Neuronal stem cell (in vitro differentiated cells): ENCODE measurements around the gene SFT2D1.
"Not testable (repeated sequence)": the region's sequence is repeated elsewhere in the genome, so short reads cannot be mapped to it uniquely, and the experiment has no call there.

Experiments used
- DNase-seq: peaks from one replicate; pipeline ENCODE4 v3.0.0-alpha.2; 2013; ENCODE audit warnings: low spot score
- H2AFZ ChIP-seq: one replicate; pipeline ENCODE4 v1.6.1; 2013; ENCODE audit warnings: mild to moderate bottlenecking, low read length, inconsistent platforms
- H2AK5ac ChIP-seq: 2 replicates; pipeline ENCODE4 v1.6.1; 2013; ENCODE audit warnings: low read depth, mild to moderate bottlenecking, inconsistent platforms, low read length, moderate library complexity, mixed read lengths
- H2BK120ac ChIP-seq: 2 replicates; pipeline ENCODE4 v1.6.1; 2013; ENCODE audit warnings: low read depth, mild to moderate bottlenecking, inconsistent platforms, low read length, moderate library complexity, mixed read lengths
- H2BK12ac ChIP-seq: one replicate; pipeline ENCODE4 v1.6.1; 2013; ENCODE audit warnings: low read length, inconsistent platforms
- H2BK15ac ChIP-seq: 2 replicates; pipeline ENCODE4 v1.6.1; 2013; ENCODE audit warnings: mild to moderate bottlenecking, low read length, inconsistent platforms, mixed read lengths
- H2BK5ac ChIP-seq: one replicate; pipeline ENCODE4 v1.6.1; 2013; ENCODE audit warnings: inconsistent platforms, mild to moderate bottlenecking, low read length, moderate library complexity
- H3K14ac ChIP-seq: one replicate; pipeline ENCODE4 v1.6.1; 2013; ENCODE audit warnings: low read length, inconsistent platforms
- H3K18ac ChIP-seq: 2 replicates; pipeline ENCODE4 v1.6.1; 2013; ENCODE audit warnings: low read length, inconsistent platforms
- H3K23ac ChIP-seq: 2 replicates; pipeline ENCODE4 v1.6.1; 2013; ENCODE audit warnings: low read depth, mild to moderate bottlenecking, mixed read lengths, low read length, inconsistent platforms; ENCODE audit not compliant: poor library complexity
- H3K27ac ChIP-seq: replicated peaks from 3 replicates; pipeline ENCODE4 v1.5.1; 2013; ENCODE audit warnings: low read length, inconsistent platforms
- H3K27me3 ChIP-seq, 3 experiments: 2 replicates each; pipeline ENCODE4 v1.6.1; 2013; ENCODE audit warnings: low read length in 3 of 3, mild to moderate bottlenecking in 2 of 3, inconsistent platforms in 1 of 3, low read depth in 1 of 3, mixed read lengths in 1 of 3, moderate library complexity in 1 of 3; ENCODE audit not compliant: control insufficient read depth in 3 of 3, insufficient read depth in 3 of 3
- H3K36me3 ChIP-seq, 2 donors: replicated peaks in 1 of 2; 2 replicates each; pipeline ENCODE4 v1.6.1; 2013; ENCODE audit warnings: low read length in 2 of 2; ENCODE audit not compliant: control insufficient read depth in 2 of 2, insufficient read depth in 2 of 2
- H3K4ac ChIP-seq: 2 replicates; pipeline ENCODE4 v1.6.1; 2013; ENCODE audit warnings: inconsistent platforms, mild to moderate bottlenecking, low read length, moderate library complexity
- H3K4me1 ChIP-seq, 2 donors: 1 replicate in 1 of 2; 2 replicates in 1 of 2; pipeline ENCODE4 v1.6.1; 2013; ENCODE audit warnings: low read length in 2 of 2, low read depth in 1 of 2; ENCODE audit not compliant: control insufficient read depth in 2 of 2, insufficient read depth in 1 of 2
- H3K4me2 ChIP-seq: one replicate; pipeline ENCODE4 v1.6.1; 2013; ENCODE audit warnings: mild to moderate bottlenecking, low read length, inconsistent platforms; ENCODE audit not compliant: insufficient read depth, poor library complexity, severe bottlenecking
- H3K4me3 ChIP-seq, 2 donors: 2 replicates each; pipeline ENCODE4 v1.5.1; 2013; ENCODE audit warnings: low read length in 2 of 2, mild to moderate bottlenecking in 2 of 2, inconsistent platforms in 1 of 2, moderate library complexity in 1 of 2
- H3K79me1 ChIP-seq: one replicate; pipeline ENCODE4 v1.6.1; 2013; ENCODE audit warnings: low read depth, mild to moderate bottlenecking, inconsistent platforms, low read length, moderate library complexity
- H3K9ac ChIP-seq: one replicate; pipeline ENCODE4 v1.6.1; 2013; ENCODE audit warnings: mild to moderate bottlenecking, low read depth, low read length, inconsistent platforms; ENCODE audit not compliant: poor library complexity
- H3K9me3 ChIP-seq, 2 donors: replicated peaks in 1 of 2; 2 replicates each; pipeline versions ENCODE3 to v1.6.1; 2013; ENCODE audit warnings: low read length in 2 of 2, mild to moderate bottlenecking in 2 of 2, inconsistent platforms in 1 of 2, low read depth in 1 of 2, mixed read lengths in 1 of 2, moderate library complexity in 1 of 2; ENCODE audit not compliant: control insufficient read depth in 2 of 2, insufficient read depth in 1 of 2
- H4K8ac ChIP-seq: one replicate; pipeline ENCODE4 v1.6.1; 2013; ENCODE audit warnings: low read depth, mild to moderate bottlenecking, inconsistent platforms, low read length, moderate library complexity
- H4K91ac ChIP-seq: one replicate; pipeline ENCODE4 v1.6.1; 2013; ENCODE audit warnings: low read length, low read depth, mild to moderate bottlenecking, inconsistent platforms; ENCODE audit not compliant: poor library complexity
- WGBS, 2 donors: extraction: QIAGEN DNeasy Blood & Tissue Kit; methylation state at CpG; one replicate each; pipeline ENCODE4 v1.1.7; 2013; ENCODE audit warnings: missing lambda C conversion rate in 2 of 2, mixed read lengths in 1 of 2; ENCODE audit not compliant: insufficient read length in 2 of 2, insufficient replicate concordance in 1 of 2; ENCODE audit errors: extremely low coverage in 2 of 2; 5-methylcytosine and 5-hydroxymethylcytosine counted together

SFT2D1 gene

GRCh38 chr6:166346449-166346848 lies 4.1 kb upstream of the SFT2D1 start:
- Histone ChIP-seq H3K9me3 (peaks cover 0 to 15% of the 10 kb centered on the region in 2 donors), H3K9ac (no peak overlapping the region), H2AFZ (no peak overlapping the region), H3K36me3 (no peaks in the 10 kb centered on the region), H2AK5ac (no peak overlapping the region), H4K91ac (no peak overlapping the region), H2BK120ac (no peak overlapping the region), H3K79me1 (no peaks in the 10 kb centered on the region), H3K4me3 (no peak overlapping the region), H3K23ac (no peak overlapping the region), H3K14ac (no peak overlapping the region), H3K18ac (no peak overlapping the region), H3K4me2 (no peak overlapping the region), H2BK5ac (no peak overlapping the region), H2BK15ac (no peak overlapping the region), H4K8ac (no peak overlapping the region), H3K4ac (no peak overlapping the region), H3K4me1 (peaks cover 1 to 8% of the 10 kb centered on the region in 2 donors), H3K27ac (no peak overlapping the region), H2BK12ac (no peak overlapping the region), H3K27me3 (no peaks in the 10 kb centered on the region)
- DNase-seq, result no peak
- WGBS, 2 donors, result no CpG with 5 or more reads among the region's 3 CpGs

- not testable (repeated sequence) for H3K14ac ChIP-seq, H3K9ac ChIP-seq, H2AFZ ChIP-seq, H2BK5ac ChIP-seq, H4K8ac ChIP-seq, H3K4me1 ChIP-seq, H2BK120ac ChIP-seq, DNase-seq, H3K9me3 ChIP-seq, H3K4ac ChIP-seq, H3K23ac ChIP-seq, H4K91ac ChIP-seq, H3K4me2 ChIP-seq, H2BK12ac ChIP-seq, H2BK15ac ChIP-seq, H3K18ac ChIP-seq, H3K79me1 ChIP-seq, H3K27ac ChIP-seq, H2AK5ac ChIP-seq, H3K27me3 ChIP-seq, H3K4me3 ChIP-seq, H3K36me3 ChIP-seq
- WGBS, 2 donors, result no CpG with 5 or more reads among the region's 9 CpGs
Measured at GRCh38 chr6:166345672-166346071, 3.3 kb upstream of the SFT2D1 start.

- not testable (repeated sequence) for H3K27me3 ChIP-seq, H3K4me3 ChIP-seq, H4K8ac ChIP-seq, H3K14ac ChIP-seq, H3K9me3 ChIP-seq, H3K4me2 ChIP-seq, H3K4ac ChIP-seq, DNase-seq, H2BK15ac ChIP-seq, H2BK12ac ChIP-seq, H2BK5ac ChIP-seq, H3K79me1 ChIP-seq, H3K18ac ChIP-seq, H2AFZ ChIP-seq, H3K23ac ChIP-seq, H3K4me1 ChIP-seq, H4K91ac ChIP-seq, H3K27ac ChIP-seq, H2BK120ac ChIP-seq, H2AK5ac ChIP-seq, H3K9ac ChIP-seq
- peaks cover 0 to 12% of the 10 kb centered on the region in 2 donors for H3K36me3 ChIP-seq
- WGBS, 2 donors, result no CpG with 5 or more reads among the region's 2 CpGs
Measured at GRCh38 chr6:166344921-166345320, 2.6 kb upstream of the SFT2D1 start.

GRCh38 chr6:166344240-166344639 lies 1.9 kb upstream of the SFT2D1 start:
- Histone ChIP-seq H3K27ac (no peak overlapping the region), H2AK5ac (no peak overlapping the region), H3K4ac (no peak overlapping the region), H3K23ac (no peak overlapping the region), H3K36me3 (peaks cover 0 to 13% of the 10 kb centered on the region in 2 donors), H3K9me3 (no peaks in the 10 kb centered on the region), H3K4me2 (no peak overlapping the region), H3K79me1 (no peaks in the 10 kb centered on the region), H3K27me3 (no peaks in the 10 kb centered on the region), H2BK15ac (no peak overlapping the region), H3K4me1 (peaks cover 3 to 9% of the 10 kb centered on the region in 2 donors), H4K8ac (no peak overlapping the region), H4K91ac (no peak overlapping the region), H2BK12ac (no peak overlapping the region), H3K4me3 (no peak overlapping the region), H3K18ac (no peak overlapping the region), H3K9ac (no peak overlapping the region), H2AFZ (no peak overlapping the region), H2BK120ac (no peak overlapping the region), H2BK5ac (no peak overlapping the region), H3K14ac (no peak overlapping the region)
- no peak for DNase-seq
- WGBS, 2 donors, result no CpG with 5 or more reads among the region's 8 CpGs
